Measurements from ENCODE around the gene MANEA.

GRCh38 chr6:95587989-95588388 is 10.7 kb downstream of the MANEA start:
- TF ChIP-seq EZH2 (optimal IDR thresholded peaks at IDR 0.05; ENCODE audit: low read depth, low read length) (no peak), CTCF (IDR thresholded peaks at IDR 0.05; ENCODE audit: low read length) (no peak)
